ENCODE data around the gene SLC2A10.

SLC2A10 gene

GRCh38 chr20:46749147-46749546 is 39.7 kb downstream of the SLC2A10 start:
- no peaks in the 10 kb centered on the region for H3K4me1 ChIP-seq (ENCODE audit: control insufficient read depth in 2 of 2, insufficient read depth in 2 of 2, low read length in 2 of 2)
- no peak overlapping the region for H3K27ac ChIP-seq (ENCODE audit: low read depth in 2 of 2, low read length in 2 of 2)
- peaks cover 0 to 3% of the 10 kb centered on the region in 2 donors for H3K27me3 ChIP-seq (ENCODE audit: control insufficient read depth in 2 of 2, insufficient read depth in 2 of 2, low read length in 2 of 2)
- no peak overlapping the region for H3K9ac ChIP-seq (ENCODE audit: low read depth in 1 of 2, low read length in 2 of 2)
- no peaks in the 10 kb centered on the region for H3K36me3 ChIP-seq (ENCODE audit: control insufficient read depth in 2 of 2, insufficient read depth in 2 of 2, low read length in 2 of 2)
- H3K9me3 ChIP-seq (ENCODE audit: control insufficient read depth in 2 of 2, low read length in 2 of 2): no peaks in the 10 kb centered on the region
- H3K4me3 ChIP-seq (ENCODE audit: low read length in 2 of 2): no peak overlapping the region

- Histone ChIP-seq H3K27ac (ENCODE audit: low read depth in 2 of 2, low read length in 2 of 2) (no peak overlapping the region), H3K4me3 (ENCODE audit: low read length in 2 of 2) (no peak overlapping the region), H3K9ac (ENCODE audit: low read depth in 1 of 2, low read length in 2 of 2) (no peak overlapping the region), H3K36me3 (ENCODE audit: control insufficient read depth in 2 of 2, insufficient read depth in 2 of 2, low read length in 2 of 2) (no peaks in the 10 kb centered on the region), H3K27me3 (ENCODE audit: control insufficient read depth in 2 of 2, insufficient read depth in 2 of 2, low read length in 2 of 2) (peaks cover 0 to 3% of the 10 kb centered on the region in 2 donors), H3K4me1 (ENCODE audit: control insufficient read depth in 2 of 2, insufficient read depth in 2 of 2, low read length in 2 of 2) (no peaks in the 10 kb centered on the region), H3K9me3 (ENCODE audit: control insufficient read depth in 2 of 2, low read length in 2 of 2) (no peaks in the 10 kb centered on the region)
These were observed 42.4 kb downstream of the SLC2A10 start for GRCh38 chr20:46751856-46752255.

- H3K27me3 ChIP-seq (ENCODE audit: control insufficient read depth in 2 of 2, insufficient read depth in 2 of 2, low read length in 2 of 2): peaks cover 0 to 3% of the 10 kb centered on the region in 2 donors
- no peaks in the 10 kb centered on the region for H3K36me3 ChIP-seq (ENCODE audit: control insufficient read depth in 2 of 2, insufficient read depth in 2 of 2, low read length in 2 of 2)
- H3K9ac ChIP-seq (ENCODE audit: low read depth in 1 of 2, low read length in 2 of 2): no peak overlapping the region
- no peak overlapping the region for H3K27ac ChIP-seq (ENCODE audit: low read depth in 2 of 2, low read length in 2 of 2)
- H3K4me1 ChIP-seq (ENCODE audit: control insufficient read depth in 2 of 2, insufficient read depth in 2 of 2, low read length in 2 of 2): no peaks in the 10 kb centered on the region
- H3K9me3 ChIP-seq (ENCODE audit: control insufficient read depth in 2 of 2, low read length in 2 of 2): no peaks in the 10 kb centered on the region
- no peak overlapping the region for H3K4me3 ChIP-seq (ENCODE audit: low read length in 2 of 2)
These were observed 43.3 kb downstream of the SLC2A10 start for GRCh38 chr20:46752728-46753127.

GRCh38 chr20:46755483-46756413 is 46.3 kb downstream of the SLC2A10 start:
- Histone ChIP-seq H3K4me3 (ENCODE audit: low read length in 2 of 2) (no peak overlapping the region), H3K9ac (ENCODE audit: low read depth in 1 of 2, low read length in 2 of 2) (no peak overlapping the region), H3K9me3 (ENCODE audit: control insufficient read depth in 2 of 2, low read length in 2 of 2) (no peaks in the 10 kb centered on the region), H3K27ac (ENCODE audit: low read depth in 2 of 2, low read length in 2 of 2) (no peak overlapping the region), H3K36me3 (ENCODE audit: control insufficient read depth in 2 of 2, insufficient read depth in 2 of 2, low read length in 2 of 2) (no peaks in the 10 kb centered on the region), H3K4me1 (ENCODE audit: control insufficient read depth in 2 of 2, insufficient read depth in 2 of 2, low read length in 2 of 2) (no peaks in the 10 kb centered on the region), H3K27me3 (ENCODE audit: control insufficient read depth in 2 of 2, insufficient read depth in 2 of 2, low read length in 2 of 2) (no peaks in the 10 kb centered on the region)

- no peak overlapping the region for H3K4me3 ChIP-seq (ENCODE audit: low read length in 2 of 2)
- no peaks in the 10 kb centered on the region for H3K27me3 ChIP-seq (ENCODE audit: control insufficient read depth in 2 of 2, insufficient read depth in 2 of 2, low read length in 2 of 2)
- no peak overlapping the region for H3K27ac ChIP-seq (ENCODE audit: low read depth in 2 of 2, low read length in 2 of 2)
- H3K9ac ChIP-seq (ENCODE audit: low read depth in 1 of 2, low read length in 2 of 2): no peak overlapping the region
- H3K9me3 ChIP-seq (ENCODE audit: control insufficient read depth in 2 of 2, low read length in 2 of 2): no peaks in the 10 kb centered on the region
- H3K4me1 ChIP-seq (ENCODE audit: control insufficient read depth in 2 of 2, insufficient read depth in 2 of 2, low read length in 2 of 2): no peaks in the 10 kb centered on the region
- no peaks in the 10 kb centered on the region for H3K36me3 ChIP-seq (ENCODE audit: control insufficient read depth in 2 of 2, insufficient read depth in 2 of 2, low read length in 2 of 2)
These were observed 47.0 kb downstream of the SLC2A10 start for GRCh38 chr20:46756419-46756818.

GRCh38 chr20:46757135-46757534 is 47.7 kb downstream of the SLC2A10 start:
- H3K36me3 ChIP-seq (ENCODE audit: control insufficient read depth in 2 of 2, insufficient read depth in 2 of 2, low read length in 2 of 2): no peaks in the 10 kb centered on the region
- no peaks in the 10 kb centered on the region for H3K27me3 ChIP-seq (ENCODE audit: control insufficient read depth in 2 of 2, insufficient read depth in 2 of 2, low read length in 2 of 2)
- H3K9me3 ChIP-seq (ENCODE audit: control insufficient read depth in 2 of 2, low read length in 2 of 2): no peaks in the 10 kb centered on the region
- no peak overlapping the region for H3K9ac ChIP-seq (ENCODE audit: low read depth in 1 of 2, low read length in 2 of 2)
- no peak overlapping the region for H3K27ac ChIP-seq (ENCODE audit: low read depth in 2 of 2, low read length in 2 of 2)
- H3K4me3 ChIP-seq (ENCODE audit: low read length in 2 of 2): no peak overlapping the region
- no peaks in the 10 kb centered on the region for H3K4me1 ChIP-seq (ENCODE audit: control insufficient read depth in 2 of 2, insufficient read depth in 2 of 2, low read length in 2 of 2)

GRCh38 chr20:46757754-46758678 is 48.6 kb downstream of the SLC2A10 start:
- Histone ChIP-seq H3K27ac (ENCODE audit: low read depth in 2 of 2, low read length in 2 of 2) (no peak overlapping the region), H3K9ac (ENCODE audit: low read depth in 1 of 2, low read length in 2 of 2) (no peak overlapping the region), H3K9me3 (ENCODE audit: control insufficient read depth in 2 of 2, low read length in 2 of 2) (no peaks in the 10 kb centered on the region), H3K4me3 (ENCODE audit: low read length in 2 of 2) (no peak overlapping the region), H3K36me3 (ENCODE audit: control insufficient read depth in 2 of 2, insufficient read depth in 2 of 2, low read length in 2 of 2) (no peaks in the 10 kb centered on the region), H3K4me1 (ENCODE audit: control insufficient read depth in 2 of 2, insufficient read depth in 2 of 2, low read length in 2 of 2) (no peaks in the 10 kb centered on the region), H3K27me3 (ENCODE audit: control insufficient read depth in 2 of 2, insufficient read depth in 2 of 2, low read length in 2 of 2) (no peaks in the 10 kb centered on the region)

- H3K4me3 ChIP-seq (ENCODE audit: low read length in 2 of 2): no peak overlapping the region
- H3K9ac ChIP-seq (ENCODE audit: low read depth in 1 of 2, low read length in 2 of 2): no peak overlapping the region
- H3K9me3 ChIP-seq (ENCODE audit: control insufficient read depth in 2 of 2, low read length in 2 of 2): no peaks in the 10 kb centered on the region
- no peaks in the 10 kb centered on the region for H3K4me1 ChIP-seq (ENCODE audit: control insufficient read depth in 2 of 2, insufficient read depth in 2 of 2, low read length in 2 of 2)
- no peaks in the 10 kb centered on the region for H3K27me3 ChIP-seq (ENCODE audit: control insufficient read depth in 2 of 2, insufficient read depth in 2 of 2, low read length in 2 of 2)
- H3K27ac ChIP-seq (ENCODE audit: low read depth in 2 of 2, low read length in 2 of 2): no peak overlapping the region
- H3K36me3 ChIP-seq (ENCODE audit: control insufficient read depth in 2 of 2, insufficient read depth in 2 of 2, low read length in 2 of 2): no peaks in the 10 kb centered on the region
These were observed 49.6 kb downstream of the SLC2A10 start for GRCh38 chr20:46758929-46759669.

GRCh38 chr20:46761566-46761965 is 52.1 kb downstream of the SLC2A10 start:
- Histone ChIP-seq H3K9ac (ENCODE audit: low read depth in 1 of 2, low read length in 2 of 2) (no peak overlapping the region), H3K4me1 (ENCODE audit: control insufficient read depth in 2 of 2, insufficient read depth in 2 of 2, low read length in 2 of 2) (no peaks in the 10 kb centered on the region), H3K9me3 (ENCODE audit: control insufficient read depth in 2 of 2, low read length in 2 of 2) (no peaks in the 10 kb centered on the region), H3K4me3 (ENCODE audit: low read length in 2 of 2) (no peak overlapping the region), H3K27me3 (ENCODE audit: control insufficient read depth in 2 of 2, insufficient read depth in 2 of 2, low read length in 2 of 2) (no peaks in the 10 kb centered on the region), H3K36me3 (ENCODE audit: control insufficient read depth in 2 of 2, insufficient read depth in 2 of 2, low read length in 2 of 2) (no peaks in the 10 kb centered on the region), H3K27ac (ENCODE audit: low read depth in 2 of 2, low read length in 2 of 2) (no peak overlapping the region)
